ENCODE results near the gene DPH1.

Gene DPH1

DNA sequence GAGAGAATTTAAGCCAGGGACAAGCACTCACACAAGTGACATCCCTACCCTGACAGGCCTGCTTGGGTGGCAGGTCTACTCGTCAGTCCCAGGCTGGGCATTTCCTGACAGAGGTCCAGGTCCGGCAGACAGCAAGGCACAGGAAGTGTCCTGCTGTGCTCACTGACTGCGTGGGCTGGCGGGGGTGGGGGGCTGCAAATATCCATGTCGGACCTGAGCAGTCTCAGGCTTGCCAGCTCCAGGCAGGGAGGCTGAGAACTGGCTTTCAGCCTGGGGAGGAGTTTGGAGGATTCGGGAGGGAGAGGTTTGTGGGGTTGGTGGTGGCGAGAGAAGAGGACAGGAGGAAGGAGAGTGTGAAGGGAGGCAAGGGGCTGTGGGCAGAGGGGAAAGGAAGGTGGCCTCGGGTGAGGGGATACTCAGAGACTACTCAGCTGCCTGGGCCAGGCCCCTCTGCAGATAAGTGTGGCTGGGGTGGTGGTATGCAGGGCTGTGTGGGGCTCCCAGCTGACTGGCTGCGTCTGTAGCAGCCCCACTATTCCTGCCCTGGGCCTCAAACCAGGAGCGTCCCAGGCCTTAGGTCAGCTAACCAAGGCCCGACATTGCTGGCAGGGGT lies 32.7 kb downstream of the DPH1 start:
- DNase-seq = no peak

DNA sequence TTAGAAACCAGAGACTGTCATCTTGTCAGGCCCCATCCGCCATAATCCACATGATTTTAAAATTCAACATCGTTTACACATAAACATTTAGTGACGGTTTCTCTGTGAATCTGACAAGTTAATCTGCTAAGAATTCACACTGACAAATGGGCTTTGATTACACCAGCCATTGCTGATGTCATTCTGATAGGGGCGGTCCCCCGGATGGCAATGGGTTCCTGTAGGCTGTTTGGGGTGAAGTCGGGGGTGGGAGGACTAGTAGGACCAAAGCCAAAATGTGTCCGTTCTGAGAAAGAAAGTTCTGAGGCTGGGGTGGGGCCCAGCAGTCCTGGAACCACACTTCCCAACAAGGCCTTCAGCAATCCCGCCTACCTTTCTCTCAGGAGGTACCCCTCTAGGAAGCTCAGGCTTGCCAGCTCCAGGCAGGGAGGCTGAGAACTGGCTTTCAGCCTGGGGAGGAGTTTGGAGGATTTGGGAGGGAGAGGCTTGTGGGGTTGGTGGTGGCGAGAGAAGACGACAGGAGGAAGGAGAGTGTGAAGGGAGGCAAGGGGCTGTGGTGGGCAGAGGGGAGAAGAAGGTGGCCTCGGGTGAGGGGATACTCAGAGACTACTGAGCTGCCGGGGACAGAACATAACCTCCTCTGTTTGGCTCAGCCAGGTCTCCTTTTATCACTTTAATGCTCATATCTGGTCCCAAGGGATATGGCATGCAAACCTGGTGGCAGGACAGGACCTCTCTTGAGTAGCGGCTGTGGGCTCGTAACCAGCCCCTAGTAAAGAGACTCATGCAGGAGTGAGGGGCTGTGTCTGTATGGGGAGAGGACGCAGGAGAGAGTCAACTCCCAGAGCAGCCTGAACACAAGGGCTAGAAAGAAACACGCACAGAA lies 33.6 kb downstream of the DPH1 start:
- no peak for DNase-seq

DNA sequence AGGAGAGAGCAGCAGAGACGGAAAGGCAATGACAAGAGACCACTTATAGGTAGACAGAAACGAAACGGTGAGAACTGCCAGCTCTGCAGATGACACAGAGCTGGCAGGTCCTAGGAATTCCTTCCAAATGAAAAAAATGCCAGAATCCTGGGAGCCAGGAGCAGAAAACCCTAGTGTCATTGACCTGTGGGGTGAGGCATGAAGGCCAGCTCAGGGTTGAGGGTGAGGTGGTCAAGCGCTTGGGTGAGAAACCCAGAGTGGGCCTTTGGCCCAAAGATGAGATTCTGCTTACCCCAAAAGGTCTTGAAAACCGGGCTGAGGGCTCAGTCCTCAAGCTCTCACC lies 34.2 kb downstream of the DPH1 start:
- DNase-seq = no peak

DNA sequence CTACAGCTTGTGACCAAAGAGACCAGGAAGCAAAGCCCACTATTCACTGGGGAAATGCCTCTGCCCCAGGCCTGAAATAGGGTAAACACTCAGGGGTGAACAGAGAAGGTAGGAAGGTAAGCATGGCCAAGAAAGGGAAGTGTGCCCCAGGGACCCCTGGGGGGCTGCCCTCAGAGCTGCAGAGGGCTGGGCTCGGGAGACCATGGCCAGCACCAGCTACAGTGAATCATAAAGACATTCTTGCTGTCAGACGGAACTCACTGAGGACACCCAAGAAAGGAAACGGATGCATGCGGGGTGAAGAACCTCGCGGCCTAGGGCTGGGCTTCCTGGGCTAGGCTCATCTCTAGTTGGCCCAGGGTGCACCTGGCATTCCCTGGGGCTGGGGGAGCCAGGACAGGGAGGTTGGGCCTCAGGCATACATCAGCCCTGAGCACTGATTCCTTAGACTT lies 34.6 kb downstream of the DPH1 start:
- DNase-seq = no peak

GRCh38 chr17:2064980-2065785 lies 35.2 kb downstream of the DPH1 start:
- DNase-seq = no peak

GRCh38 chr17:2065949-2066400 lies 36.0 kb downstream of the DPH1 start:
- DNase-seq = no peak

DNA sequence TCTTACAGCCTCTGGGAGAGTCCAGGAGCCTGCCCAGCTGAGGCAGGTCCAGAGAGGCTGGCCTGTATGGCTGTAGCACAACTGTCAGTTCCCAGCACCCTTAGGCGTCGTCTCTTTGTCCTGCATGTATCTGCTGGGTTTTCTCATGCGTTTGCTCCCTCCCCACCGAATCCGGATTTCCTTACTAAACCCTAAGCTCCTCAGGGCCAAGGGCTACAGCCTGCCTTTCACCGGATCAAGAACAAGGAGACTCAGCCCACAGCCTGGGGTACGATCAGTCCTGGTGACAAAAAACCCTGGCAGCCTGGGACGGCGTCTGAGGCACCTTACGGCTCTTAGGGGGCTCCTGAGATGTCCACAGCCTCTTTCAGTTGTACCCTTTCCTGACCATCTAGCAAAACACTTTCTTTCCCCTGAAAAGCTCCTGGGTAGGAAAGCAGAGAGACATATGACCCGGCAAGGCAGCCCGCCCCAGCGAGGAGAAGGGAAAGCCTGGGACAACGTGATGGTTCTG lies 37.2 kb downstream of the DPH1 start:
- DNase-seq = no peak

- no peak for DNase-seq
Measured at GRCh38 chr17:2067608-2068024, 37.7 kb downstream of the DPH1 start.

GRCh38 chr17:2068031-2068518 lies 38.1 kb downstream of the DPH1 start:
- DNase-seq = no peak

- no peak for DNase-seq
Measured at GRCh38 chr17:2068519-2069051, 38.6 kb downstream of the DPH1 start.

DNA sequence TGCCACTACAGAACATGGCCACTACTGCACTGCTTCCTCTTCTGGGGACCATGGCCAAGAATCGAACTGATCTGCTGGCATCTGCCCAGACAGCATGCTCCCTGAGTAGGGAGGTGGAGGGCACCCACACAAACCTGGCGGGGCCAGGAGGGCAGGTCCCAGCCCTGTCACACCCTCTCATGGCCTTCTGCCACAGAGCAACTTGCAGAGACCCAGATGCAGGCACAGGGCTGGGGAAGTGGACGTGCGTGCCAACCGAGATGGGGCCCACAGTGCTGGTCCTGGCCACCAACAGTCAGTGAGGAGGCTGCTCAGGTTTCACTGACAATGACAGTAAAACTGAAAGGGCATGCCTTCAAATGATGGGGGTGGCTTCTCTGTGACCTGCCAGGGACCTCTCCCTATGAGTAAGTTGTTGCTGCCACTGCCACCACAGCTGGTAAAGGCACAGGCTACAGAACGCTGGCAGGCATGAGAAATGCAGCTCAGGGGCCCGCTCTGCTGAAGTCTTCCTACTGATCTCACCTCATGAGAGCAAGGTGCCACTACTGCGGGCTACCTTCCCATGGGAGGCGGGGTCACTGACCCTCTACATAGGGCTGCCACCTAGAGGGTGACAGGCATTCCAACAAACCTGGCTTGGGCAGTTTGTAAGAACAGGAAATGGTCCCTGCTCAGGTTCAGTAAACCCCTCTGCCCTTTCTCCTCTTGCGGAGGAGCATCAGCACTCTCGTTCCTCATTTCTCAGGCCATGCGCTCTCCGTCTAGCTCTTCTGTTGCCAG lies 40.5 kb downstream of the DPH1 start:
- no peak for DNase-seq

DNA sequence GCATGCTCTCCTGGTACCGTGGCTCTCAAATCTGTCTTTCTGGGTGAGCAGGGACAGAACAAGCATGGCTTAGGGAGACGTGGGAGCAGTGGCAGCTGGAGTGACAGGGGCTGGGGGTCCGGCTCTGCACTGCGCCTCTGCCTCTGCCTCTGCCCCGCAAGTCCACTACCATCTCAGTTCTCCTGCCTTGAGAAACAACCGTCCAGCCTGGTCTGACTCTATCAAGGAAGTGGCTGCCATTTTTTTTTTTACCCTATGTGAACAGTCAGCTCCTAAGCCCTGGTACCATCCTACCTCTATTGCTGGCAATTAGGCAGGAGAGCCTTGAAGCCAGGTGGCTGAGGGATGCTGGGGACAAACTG lies 41.1 kb downstream of the DPH1 start:
- no peak for DNase-seq

DNA sequence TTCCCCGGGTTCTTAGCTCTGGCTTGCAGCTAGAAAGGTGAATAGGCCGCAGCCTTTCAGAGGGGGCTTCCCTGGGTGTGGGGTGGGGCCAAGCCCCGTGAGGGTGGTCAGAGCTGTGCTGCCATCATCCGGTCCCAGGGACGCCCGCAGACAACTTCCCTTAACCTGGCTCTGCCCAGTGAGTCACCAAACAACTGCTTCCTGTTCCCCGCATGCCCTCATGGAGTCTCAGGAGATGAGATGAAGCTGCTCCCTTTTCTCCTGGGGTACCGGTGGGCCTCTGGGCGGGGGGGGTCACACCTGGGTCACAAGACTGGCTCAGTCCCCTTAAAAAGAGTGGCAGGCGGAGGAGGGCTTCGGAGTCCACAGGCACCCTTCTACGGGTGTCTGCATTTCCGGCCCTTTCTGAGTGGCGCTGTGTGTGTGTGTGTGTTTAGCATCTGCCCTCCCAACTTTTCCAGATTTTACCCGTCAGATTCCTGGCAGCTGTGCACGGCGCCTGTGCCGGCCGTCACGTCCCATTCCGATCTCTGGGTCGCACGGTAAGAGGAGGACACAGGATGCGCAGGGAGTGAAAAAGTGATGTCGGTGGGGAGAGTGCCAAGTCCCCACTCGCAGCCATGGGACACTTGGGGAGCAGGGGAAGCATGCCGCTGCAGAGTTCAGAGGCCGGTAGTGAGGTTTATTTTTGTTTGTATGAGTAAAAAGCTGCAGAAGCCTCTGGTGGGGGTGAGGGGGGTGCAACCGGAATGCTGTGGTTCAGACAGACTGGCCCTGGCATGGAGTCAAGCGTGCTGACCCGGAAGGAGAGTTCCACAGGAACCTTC lies 41.7 kb downstream of the DPH1 start:
- no peak for DNase-seq

- no peak for DNase-seq
Measured at GRCh38 chr17:2074919-2075318, 45.0 kb downstream of the DPH1 start.

- DNase-seq = no peak
Measured at GRCh38 chr17:2075336-2076086, 45.6 kb downstream of the DPH1 start.

GRCh38 chr17:2076087-2076984 lies 46.4 kb downstream of the DPH1 start:
- DNase-seq = no peak

GRCh38 chr17:2077040-2077439 lies 47.1 kb downstream of the DPH1 start:
- DNase-seq = no peak

- no peak for DNase-seq
Measured at GRCh38 chr17:2081564-2081963, 51.6 kb downstream of the DPH1 start.

Measured in effector CD8-positive, alpha-beta T cell (primary cell).